ENCODE measurements around the gene BIN1.
A peak's percentile ranks its signal among the peaks of the same experiment; 100 is the strongest.

BIN1 gene

GRCh38 chr2:127097471-127097765, 9.5 kb downstream of the BIN1 start:
- Mint-ChIP-seq H3K4me1 (peaks cover 92% of the 10 kb centered on the region), H3K27me3 (ENCODE audit: low read depth) (no peaks in the 10 kb centered on the region), H3K27ac (peak overlapping the region in 2 of 3 experiments; percentile 82 to 97), H3K36me3 (ENCODE audit: low read depth) (no peaks in the 10 kb centered on the region), H3K4me3 (no peak overlapping the region), H3K9me3 (no peaks in the 10 kb centered on the region)
- no peak for TF ChIP-seq CTCF (IDR thresholded peaks at IDR 0.05; ENCODE audit: unreplicated experiment in 3 of 3)

GRCh38 chr2:127096718-127097470, 10.1 kb downstream of the BIN1 start:
- Mint-ChIP-seq H3K4me1 (peaks cover 89% of the 10 kb centered on the region), H3K36me3 (ENCODE audit: low read depth) (no peaks in the 10 kb centered on the region), H3K27ac (peak overlapping the region; percentile 85 to 97 (median 97)), H3K4me3 (peak overlapping the region in 1 of 3 experiments; percentile 21), H3K9me3 (no peaks in the 10 kb centered on the region), H3K27me3 (ENCODE audit: low read depth) (no peaks in the 10 kb centered on the region)
- no peak for TF ChIP-seq CTCF (IDR thresholded peaks at IDR 0.05; ENCODE audit: unreplicated experiment in 3 of 3)

GRCh38 chr2:127096280-127096679, 10.7 kb downstream of the BIN1 start:
- Mint-ChIP-seq H3K36me3 (ENCODE audit: low read depth) (no peaks in the 10 kb centered on the region), H3K27ac (peak overlapping the region; percentile 85 to 97 (median 97)), H3K4me3 (peak overlapping the region in 1 of 3 experiments; percentile 8), H3K4me1 (peaks cover 85% of the 10 kb centered on the region), H3K9me3 (no peaks in the 10 kb centered on the region), H3K27me3 (ENCODE audit: low read depth) (no peaks in the 10 kb centered on the region)
- no peak for TF ChIP-seq CTCF (IDR thresholded peaks at IDR 0.05; ENCODE audit: unreplicated experiment in 3 of 3)

- Mint-ChIP-seq H3K4me3 (peak overlapping the region in 2 of 3 experiments; percentile 8 to 39), H3K27me3 (ENCODE audit: low read depth) (no peaks in the 10 kb centered on the region), H3K36me3 (ENCODE audit: low read depth) (no peaks in the 10 kb centered on the region), H3K27ac (peak overlapping the region; percentile 85 to 97 (median 97)), H3K9me3 (no peaks in the 10 kb centered on the region), H3K4me1 (peaks cover 85% of the 10 kb centered on the region)
- no peak for TF ChIP-seq CTCF (IDR thresholded peaks at IDR 0.05; ENCODE audit: unreplicated experiment in 3 of 3)
Observed at GRCh38 chr2:127095784-127096183, 11.2 kb downstream of the BIN1 start.

- no peak for TF ChIP-seq CTCF (IDR thresholded peaks at IDR 0.05; ENCODE audit: unreplicated experiment in 3 of 3)
Observed at GRCh38 chr2:127095367-127095641, 11.7 kb downstream of the BIN1 start.

More at GRCh38 chr2:127095367-127095641, 11.7 kb downstream of the BIN1 start:
- Mint-ChIP-seq H3K9me3 (no peaks in the 10 kb centered on the region), H3K27me3 (ENCODE audit: low read depth) (no peaks in the 10 kb centered on the region), H3K36me3 (ENCODE audit: low read depth) (no peaks in the 10 kb centered on the region), H3K4me1 (peaks cover 84% of the 10 kb centered on the region), H3K27ac (peak overlapping the region; percentile 85 to 97 (median 97)), H3K4me3 (peak overlapping the region in 1 of 3 experiments; percentile 39)

Measured in nephron (organoid).